Measurements from ENCODE around the gene PFDN6. TPM values are rescaled to one million over a fixed set of nuclear protein-coding genes. Genes with fewer than 3 reads are reported as not detected.

PFDN6 gene
- total RNA-seq, 1 experiment from 2014 or later: 95.7 TPM

DNA sequence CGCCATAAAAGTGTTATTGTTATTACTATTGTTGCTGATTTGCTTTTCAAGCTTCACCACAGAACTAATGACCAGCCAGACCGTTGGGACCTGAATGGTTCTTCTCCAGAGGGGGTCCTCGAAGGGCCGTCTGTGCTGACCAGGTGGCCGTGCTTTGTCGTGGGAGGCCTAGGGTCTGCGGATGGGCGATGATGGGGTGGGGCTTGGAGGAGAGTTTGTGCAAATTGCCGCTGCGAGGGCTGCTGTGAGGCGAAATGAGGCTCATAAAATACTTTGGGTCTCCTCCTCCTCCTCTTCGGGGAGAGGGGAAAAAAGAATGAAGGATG is 34.2 kb downstream of the PFDN6 start:
- POLR2A ChIA-PET: interaction anchor here (0.7 to 0.9 kb wide), 2 partner anchors 28 to 41 kb away, joined by 3 read pairs; no protein-coding TSS in a partner anchor
- TF ChIP-seq ZNF317 (CRISPR knock-in tag; IDR thresholded peaks at IDR 0.05; ENCODE audit: borderline replicate concordance, low read depth) (no peak), ZNF423 (CRISPR knock-in tag; IDR thresholded peaks at IDR 0.05) (peak; percentile 12; the same call in 1 of the 2 replicates), GABPB1 (CRISPR knock-in tag; IDR thresholded peaks at IDR 0.05) (no peak), FOXP1 (CRISPR knock-in tag; IDR thresholded peaks at IDR 0.05; ENCODE audit: borderline replicate concordance) (no peak)
- TF ChIP-seq, protein P1, sequence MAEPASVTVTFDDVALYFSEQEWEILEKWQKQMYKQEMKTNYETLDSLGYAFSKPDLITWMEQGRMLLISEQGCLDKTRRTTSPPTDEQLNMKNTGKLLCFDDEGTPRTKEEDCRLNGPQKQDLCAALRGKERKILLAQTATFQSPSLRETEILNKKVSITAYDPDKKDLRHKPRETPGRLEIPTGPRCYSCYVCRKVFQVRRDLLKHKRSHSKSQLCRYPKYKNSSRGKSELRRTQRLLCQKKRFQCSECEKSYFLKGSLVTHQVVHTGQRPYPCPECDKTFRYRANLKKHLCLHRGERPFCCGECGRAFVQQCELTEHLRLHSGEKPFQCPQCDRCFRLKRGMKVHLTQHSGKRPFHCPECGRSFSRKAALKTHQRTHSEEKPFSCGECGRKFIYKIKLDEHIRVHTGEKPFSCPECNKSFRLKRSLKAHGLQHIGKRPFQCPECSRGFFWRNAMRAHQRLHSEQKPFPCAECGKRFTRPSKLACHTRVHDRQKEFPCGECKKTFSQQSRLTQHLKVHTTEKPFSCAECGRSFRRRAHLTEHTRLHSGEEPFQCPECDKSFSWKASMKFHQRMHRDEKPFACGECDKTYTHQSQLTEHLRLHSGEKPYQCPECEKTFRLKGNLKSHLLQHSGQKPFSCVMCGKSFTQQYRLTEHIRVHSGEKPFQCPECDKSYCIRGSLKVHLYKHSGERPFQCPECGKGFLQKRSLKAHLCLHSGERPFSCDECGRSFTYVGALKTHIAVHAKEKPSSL (CRISPR knock-in tag; conservative IDR thresholded peaks at IDR 0.05): no peak
- TF ChIP-seq, protein P2, sequence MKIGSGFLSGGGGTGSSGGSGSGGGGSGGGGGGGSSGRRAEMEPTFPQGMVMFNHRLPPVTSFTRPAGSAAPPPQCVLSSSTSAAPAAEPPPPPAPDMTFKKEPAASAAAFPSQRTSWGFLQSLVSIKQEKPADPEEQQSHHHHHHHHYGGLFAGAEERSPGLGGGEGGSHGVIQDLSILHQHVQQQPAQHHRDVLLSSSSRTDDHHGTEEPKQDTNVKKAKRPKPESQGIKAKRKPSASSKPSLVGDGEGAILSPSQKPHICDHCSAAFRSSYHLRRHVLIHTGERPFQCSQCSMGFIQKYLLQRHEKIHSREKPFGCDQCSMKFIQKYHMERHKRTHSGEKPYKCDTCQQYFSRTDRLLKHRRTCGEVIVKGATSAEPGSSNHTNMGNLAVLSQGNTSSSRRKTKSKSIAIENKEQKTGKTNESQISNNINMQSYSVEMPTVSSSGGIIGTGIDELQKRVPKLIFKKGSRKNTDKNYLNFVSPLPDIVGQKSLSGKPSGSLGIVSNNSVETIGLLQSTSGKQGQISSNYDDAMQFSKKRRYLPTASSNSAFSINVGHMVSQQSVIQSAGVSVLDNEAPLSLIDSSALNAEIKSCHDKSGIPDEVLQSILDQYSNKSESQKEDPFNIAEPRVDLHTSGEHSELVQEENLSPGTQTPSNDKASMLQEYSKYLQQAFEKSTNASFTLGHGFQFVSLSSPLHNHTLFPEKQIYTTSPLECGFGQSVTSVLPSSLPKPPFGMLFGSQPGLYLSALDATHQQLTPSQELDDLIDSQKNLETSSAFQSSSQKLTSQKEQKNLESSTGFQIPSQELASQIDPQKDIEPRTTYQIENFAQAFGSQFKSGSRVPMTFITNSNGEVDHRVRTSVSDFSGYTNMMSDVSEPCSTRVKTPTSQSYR (CRISPR knock-in tag; IDR thresholded peaks at IDR 0.05): 0 out of 2 replicates have a peak, but pooled peaks have one; percentile 9
- TF ChIP-seq, protein P3, sequence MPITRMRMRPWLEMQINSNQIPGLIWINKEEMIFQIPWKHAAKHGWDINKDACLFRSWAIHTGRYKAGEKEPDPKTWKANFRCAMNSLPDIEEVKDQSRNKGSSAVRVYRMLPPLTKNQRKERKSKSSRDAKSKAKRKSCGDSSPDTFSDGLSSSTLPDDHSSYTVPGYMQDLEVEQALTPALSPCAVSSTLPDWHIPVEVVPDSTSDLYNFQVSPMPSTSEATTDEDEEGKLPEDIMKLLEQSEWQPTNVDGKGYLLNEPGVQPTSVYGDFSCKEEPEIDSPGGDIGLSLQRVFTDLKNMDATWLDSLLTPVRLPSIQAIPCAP (CRISPR knock-in tag; IDR thresholded peaks at IDR 0.05): no peak
- TF ChIP-seq, protein P4, sequence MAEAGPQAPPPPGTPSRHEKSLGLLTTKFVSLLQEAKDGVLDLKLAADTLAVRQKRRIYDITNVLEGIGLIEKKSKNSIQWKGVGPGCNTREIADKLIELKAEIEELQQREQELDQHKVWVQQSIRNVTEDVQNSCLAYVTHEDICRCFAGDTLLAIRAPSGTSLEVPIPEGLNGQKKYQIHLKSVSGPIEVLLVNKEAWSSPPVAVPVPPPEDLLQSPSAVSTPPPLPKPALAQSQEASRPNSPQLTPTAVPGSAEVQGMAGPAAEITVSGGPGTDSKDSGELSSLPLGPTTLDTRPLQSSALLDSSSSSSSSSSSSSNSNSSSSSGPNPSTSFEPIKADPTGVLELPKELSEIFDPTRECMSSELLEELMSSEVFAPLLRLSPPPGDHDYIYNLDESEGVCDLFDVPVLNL (CRISPR knock-in tag; IDR thresholded peaks at IDR 0.05; ENCODE audit: borderline replicate concordance, low read depth): 0 out of 2 replicates have a peak, but pooled peaks have one; percentile 26
- CTCF ChIA-PET: interaction anchor here (0.9 kb wide), 1 partner anchor 87 kb away, joined by 3 read pairs; the partner anchor contains the start of gene PHF1
- no peaks in the 10 kb centered on the region for H3K27me3 Mint-ChIP-seq (ENCODE audit: low read depth)
- H3K4me1 Mint-ChIP-seq: peaks cover 49% of the 10 kb centered on the region
- H3K27ac Mint-ChIP-seq: peak overlapping the region; percentile 94
- H3K36me3 Mint-ChIP-seq: peaks cover 19% of the 10 kb centered on the region
- ATAC-seq (no peak), DNase-seq (ENCODE audit: low spot score) (no peak)
- H3K9me3 Mint-ChIP-seq: no peaks in the 10 kb centered on the region
- peak overlapping the region; percentile 91 for H3K4me3 Mint-ChIP-seq

DNA sequence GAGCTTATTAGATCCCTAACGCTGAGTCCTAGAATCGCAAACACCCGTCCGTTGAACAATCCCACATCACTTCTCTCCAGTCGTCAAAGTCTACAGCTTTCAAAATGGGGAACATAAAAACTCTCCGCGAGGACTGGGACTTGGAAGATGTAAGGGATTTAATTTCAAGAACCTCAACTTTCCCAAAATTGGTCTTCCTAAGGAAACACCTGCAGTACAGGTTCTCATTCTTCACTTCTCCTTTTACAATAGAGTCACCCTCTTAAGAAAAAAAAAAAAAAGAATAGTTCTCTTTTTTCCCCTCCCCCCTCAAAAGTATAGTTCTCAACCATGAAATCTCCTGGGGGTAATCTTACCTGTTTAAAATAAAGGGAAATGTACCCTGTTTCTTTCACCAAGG is 34.7 kb downstream of the PFDN6 start:
- Mint-ChIP-seq H3K36me3 (peaks cover 16% of the 10 kb centered on the region), H3K4me1 (peaks cover 45% of the 10 kb centered on the region), H3K27me3 (ENCODE audit: low read depth) (no peaks in the 10 kb centered on the region), H3K27ac (no peak overlapping the region), H3K4me3 (peak overlapping the region; percentile 91), H3K9me3 (no peaks in the 10 kb centered on the region)
- no peak for ATAC-seq
- ChIA-PET CTCF (interaction anchor here (0.6 kb wide), 1 partner anchor 23 kb away, joined by 3 read pairs; no protein-coding TSS in a partner anchor), POLR2A (interaction anchor here (0.7 to 0.9 kb wide), 3 partner anchors 27 to 272 kb away, joined by 3 to 11 read pairs (median 3); no protein-coding TSS in a partner anchor)
- no peak for DNase-seq (ENCODE audit: low spot score)
- no peak for TF ChIP-seq IRF2 (CRISPR knock-in tag; IDR thresholded peaks at IDR 0.05; ENCODE audit: borderline replicate concordance, low read depth)
- no peak for TF ChIP-seq ETV6 (CRISPR knock-in tag; IDR thresholded peaks at IDR 0.05)
- no peak for TF ChIP-seq GABPB1 (CRISPR knock-in tag; IDR thresholded peaks at IDR 0.05)
- TF ChIP-seq, protein P5, sequence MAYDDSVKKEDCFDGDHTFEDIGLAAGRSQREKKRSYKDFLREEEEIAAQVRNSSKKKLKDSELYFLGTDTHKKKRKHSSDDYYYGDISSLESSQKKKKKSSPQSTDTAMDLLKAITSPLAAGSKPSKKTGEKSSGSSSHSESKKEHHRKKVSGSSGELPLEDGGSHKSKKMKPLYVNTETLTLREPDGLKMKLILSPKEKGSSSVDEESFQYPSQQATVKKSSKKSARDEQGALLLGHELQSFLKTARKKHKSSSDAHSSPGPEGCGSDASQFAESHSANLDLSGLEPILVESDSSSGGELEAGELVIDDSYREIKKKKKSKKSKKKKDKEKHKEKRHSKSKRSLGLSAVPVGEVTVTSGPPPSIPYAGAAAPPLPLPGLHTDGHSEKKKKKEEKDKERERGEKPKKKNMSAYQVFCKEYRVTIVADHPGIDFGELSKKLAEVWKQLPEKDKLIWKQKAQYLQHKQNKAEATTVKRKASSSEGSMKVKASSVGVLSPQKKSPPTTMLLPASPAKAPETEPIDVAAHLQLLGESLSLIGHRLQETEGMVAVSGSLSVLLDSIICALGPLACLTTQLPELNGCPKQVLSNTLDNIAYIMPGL (CRISPR knock-in tag; IDR thresholded peaks at IDR 0.05): no peak
- TF ChIP-seq, protein P6, sequence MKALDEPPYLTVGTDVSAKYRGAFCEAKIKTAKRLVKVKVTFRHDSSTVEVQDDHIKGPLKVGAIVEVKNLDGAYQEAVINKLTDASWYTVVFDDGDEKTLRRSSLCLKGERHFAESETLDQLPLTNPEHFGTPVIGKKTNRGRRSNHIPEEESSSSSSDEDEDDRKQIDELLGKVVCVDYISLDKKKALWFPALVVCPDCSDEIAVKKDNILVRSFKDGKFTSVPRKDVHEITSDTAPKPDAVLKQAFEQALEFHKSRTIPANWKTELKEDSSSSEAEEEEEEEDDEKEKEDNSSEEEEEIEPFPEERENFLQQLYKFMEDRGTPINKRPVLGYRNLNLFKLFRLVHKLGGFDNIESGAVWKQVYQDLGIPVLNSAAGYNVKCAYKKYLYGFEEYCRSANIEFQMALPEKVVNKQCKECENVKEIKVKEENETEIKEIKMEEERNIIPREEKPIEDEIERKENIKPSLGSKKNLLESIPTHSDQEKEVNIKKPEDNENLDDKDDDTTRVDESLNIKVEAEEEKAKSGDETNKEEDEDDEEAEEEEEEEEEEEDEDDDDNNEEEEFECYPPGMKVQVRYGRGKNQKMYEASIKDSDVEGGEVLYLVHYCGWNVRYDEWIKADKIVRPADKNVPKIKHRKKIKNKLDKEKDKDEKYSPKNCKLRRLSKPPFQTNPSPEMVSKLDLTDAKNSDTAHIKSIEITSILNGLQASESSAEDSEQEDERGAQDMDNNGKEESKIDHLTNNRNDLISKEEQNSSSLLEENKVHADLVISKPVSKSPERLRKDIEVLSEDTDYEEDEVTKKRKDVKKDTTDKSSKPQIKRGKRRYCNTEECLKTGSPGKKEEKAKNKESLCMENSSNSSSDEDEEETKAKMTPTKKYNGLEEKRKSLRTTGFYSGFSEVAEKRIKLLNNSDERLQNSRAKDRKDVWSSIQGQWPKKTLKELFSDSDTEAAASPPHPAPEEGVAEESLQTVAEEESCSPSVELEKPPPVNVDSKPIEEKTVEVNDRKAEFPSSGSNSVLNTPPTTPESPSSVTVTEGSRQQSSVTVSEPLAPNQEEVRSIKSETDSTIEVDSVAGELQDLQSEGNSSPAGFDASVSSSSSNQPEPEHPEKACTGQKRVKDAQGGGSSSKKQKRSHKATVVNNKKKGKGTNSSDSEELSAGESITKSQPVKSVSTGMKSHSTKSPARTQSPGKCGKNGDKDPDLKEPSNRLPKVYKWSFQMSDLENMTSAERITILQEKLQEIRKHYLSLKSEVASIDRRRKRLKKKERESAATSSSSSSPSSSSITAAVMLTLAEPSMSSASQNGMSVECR (CRISPR knock-in tag; IDR thresholded peaks at IDR 0.05; ENCODE audit: borderline replicate concordance): no peak
- TF ChIP-seq, protein P7, sequence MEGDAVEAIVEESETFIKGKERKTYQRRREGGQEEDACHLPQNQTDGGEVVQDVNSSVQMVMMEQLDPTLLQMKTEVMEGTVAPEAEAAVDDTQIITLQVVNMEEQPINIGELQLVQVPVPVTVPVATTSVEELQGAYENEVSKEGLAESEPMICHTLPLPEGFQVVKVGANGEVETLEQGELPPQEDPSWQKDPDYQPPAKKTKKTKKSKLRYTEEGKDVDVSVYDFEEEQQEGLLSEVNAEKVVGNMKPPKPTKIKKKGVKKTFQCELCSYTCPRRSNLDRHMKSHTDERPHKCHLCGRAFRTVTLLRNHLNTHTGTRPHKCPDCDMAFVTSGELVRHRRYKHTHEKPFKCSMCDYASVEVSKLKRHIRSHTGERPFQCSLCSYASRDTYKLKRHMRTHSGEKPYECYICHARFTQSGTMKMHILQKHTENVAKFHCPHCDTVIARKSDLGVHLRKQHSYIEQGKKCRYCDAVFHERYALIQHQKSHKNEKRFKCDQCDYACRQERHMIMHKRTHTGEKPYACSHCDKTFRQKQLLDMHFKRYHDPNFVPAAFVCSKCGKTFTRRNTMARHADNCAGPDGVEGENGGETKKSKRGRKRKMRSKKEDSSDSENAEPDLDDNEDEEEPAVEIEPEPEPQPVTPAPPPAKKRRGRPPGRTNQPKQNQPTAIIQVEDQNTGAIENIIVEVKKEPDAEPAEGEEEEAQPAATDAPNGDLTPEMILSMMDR (IDR thresholded peaks at IDR 0.05): no peak
- no peak for TF ChIP-seq SOX15 (CRISPR knock-in tag; IDR thresholded peaks at IDR 0.05)
- TF ChIP-seq NFATC4 (CRISPR knock-in tag; IDR thresholded peaks at IDR 0.05): no peak
- TF ChIP-seq EMX1 (CRISPR knock-in tag; IDR thresholded peaks at IDR 0.05): no peak
- TF ChIP-seq FOXK1 (CRISPR knock-in tag; IDR thresholded peaks at IDR 0.05): no peak
